Measurements from ENCODE around the gene ASB2.

Gene ASB2

DNA sequence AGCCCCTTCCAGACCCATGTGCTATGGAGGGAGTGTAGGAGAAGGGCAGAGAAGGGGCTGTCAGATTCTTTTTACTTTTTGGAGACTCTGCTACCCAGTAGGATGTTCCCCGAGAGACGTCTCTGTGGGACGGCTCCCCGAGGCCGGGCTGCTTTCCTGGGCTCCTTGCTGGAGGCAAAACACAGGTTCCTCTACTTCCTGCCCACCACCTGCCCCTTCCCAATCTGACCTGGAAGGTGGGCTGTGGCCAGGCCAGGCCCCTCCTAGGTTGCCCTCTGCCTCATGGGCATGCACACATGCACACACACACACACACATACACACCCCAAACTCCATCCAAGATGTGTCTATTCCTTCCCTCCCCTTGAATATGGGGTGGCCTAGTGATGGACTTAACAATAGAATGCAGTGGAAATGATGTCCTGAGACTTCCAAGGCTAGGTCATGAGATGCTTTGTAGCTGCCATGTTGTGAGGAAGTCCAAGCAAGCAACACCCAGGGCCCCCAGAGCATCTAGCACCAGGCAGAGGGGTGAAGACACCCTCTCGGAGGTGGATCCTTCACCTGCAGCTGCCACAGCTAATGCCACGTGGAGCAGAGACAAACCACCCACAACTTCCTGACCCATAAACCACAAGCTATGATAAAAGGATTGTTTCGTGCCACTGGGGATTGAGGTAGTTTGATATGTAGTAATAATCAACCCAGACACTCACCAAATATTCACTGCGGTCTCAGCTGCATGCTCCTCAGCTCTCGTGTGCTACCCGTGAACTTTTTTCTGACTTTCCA is 1.6 kb upstream of the ASB2 start:
- peak; percentile 81 for DNase-seq

- DNase-seq, result no peak
These were observed 801 bp upstream of the ASB2 start for GRCh38 chr14:93977171-93977570.

- DNase-seq, result no peak
These were observed 436 bp downstream of the ASB2 start for GRCh38 chr14:93975791-93976476.

GRCh38 chr14:93974833-93975232 is 1.5 kb downstream of the ASB2 start:
- DNase-seq, result no peak

DNA sequence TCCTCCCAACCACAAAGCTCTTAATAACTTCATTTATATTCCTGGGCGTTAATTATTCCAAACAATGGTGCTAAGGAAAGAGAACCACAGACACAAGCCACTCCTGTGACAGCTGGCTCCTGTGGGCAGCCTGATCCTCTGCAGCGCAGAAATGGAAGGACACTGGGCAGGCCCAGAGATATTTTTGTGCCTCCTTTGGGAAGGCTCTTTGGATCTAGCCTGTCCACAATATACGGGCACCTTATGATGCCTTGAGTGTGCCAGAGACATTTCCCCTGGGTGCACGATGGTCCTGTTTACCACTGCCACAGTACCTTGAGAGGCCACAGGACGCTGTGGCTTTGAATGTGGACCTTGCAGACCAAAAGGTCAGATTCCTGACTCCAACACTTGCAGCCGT is 2.1 kb downstream of the ASB2 start:
- DNase-seq, result no peak

- DNase-seq, result no peak
These were observed 2.8 kb downstream of the ASB2 start for GRCh38 chr14:93973607-93974006.

DNA sequence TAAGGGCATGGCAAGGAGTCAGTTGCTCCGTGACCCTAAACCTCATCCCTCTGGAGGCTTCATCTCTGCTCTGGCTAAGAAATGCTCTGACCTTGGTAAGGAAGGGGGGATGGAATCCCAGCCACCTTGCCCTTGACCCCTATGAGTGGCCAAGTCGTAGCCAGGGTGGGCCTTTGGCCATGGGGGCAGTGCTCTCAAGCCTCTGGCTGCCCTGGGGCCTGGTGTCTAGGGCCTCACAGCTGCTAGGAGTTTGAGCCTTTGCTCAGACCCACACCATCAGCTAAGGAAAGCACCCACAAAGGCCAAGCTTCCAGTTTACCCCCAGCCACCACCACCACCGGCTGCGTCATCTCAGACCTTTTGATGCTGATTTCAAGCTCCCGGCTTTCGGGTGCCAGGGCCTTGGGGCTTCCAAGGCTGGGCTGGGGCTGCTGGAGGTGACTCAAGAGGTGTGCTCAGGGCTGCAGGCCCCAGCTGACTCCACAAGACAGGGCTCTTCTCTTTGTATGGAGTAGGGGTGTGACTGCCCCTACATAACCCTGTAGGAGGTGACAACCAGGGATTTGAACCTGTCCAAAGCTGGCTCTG is 3.7 kb downstream of the ASB2 start:
- no peak for DNase-seq

GRCh38 chr14:93971635-93972027 is 4.7 kb downstream of the ASB2 start:
- no peak for DNase-seq

GRCh38 chr14:93970965-93971634 is 5.3 kb downstream of the ASB2 start:
- DNase-seq, result peak; percentile 69

DNA sequence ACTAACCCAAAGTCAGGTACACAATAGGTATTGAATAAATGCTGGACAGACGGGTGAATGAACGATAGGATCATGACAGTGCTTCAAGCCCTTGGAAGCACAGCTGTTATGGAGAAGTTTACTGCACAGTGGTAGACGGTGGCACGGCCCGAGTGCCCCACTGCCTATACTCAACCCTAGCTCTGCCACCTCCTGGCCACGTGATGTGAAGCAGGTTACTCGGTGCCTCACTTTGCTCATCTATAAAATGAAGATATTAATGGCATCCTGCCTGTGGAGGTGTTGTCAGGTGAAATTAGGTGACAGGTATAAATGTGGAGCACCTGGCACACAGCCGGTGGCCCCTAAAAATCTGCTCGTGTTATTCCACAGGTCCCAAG is 5.8 kb downstream of the ASB2 start:
- DNase-seq, result peak; percentile 85

DNA sequence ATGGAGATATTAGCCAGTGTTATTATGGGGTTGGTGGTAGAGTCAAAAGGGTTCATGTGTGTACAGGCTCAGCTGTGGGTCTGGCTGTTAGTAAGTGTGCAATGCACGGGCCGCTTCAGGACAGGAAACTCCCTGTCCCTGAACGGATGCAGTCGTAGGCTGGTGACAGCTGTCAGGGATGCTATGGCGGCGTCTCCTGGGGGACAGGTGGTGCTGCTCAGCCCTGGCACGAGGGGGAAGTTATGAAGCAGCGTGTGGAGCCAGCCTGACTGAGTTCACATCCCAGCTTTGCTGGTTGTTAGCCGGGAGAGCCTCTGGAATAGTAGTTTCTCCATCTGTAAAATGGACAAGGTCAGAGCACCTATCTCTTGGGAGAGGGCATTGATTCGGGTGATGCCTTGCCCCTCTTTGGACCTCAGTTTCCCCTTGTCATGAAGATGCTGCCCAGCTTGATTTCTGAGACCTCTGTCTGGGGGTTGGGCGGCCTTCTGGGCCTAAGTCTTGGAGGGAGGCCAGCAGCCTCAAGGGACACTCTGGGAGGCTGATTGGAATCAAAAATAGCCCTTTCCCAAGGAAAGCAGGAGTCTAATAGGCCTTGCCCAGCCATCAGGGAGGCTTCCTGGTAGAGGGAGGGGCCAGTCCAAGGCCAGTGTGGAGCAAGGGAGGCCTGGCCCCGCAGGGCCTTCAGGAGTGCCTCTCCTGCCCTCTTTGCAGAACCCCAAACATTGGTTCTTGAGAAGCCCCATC is 7.1 kb downstream of the ASB2 start:
- DNase-seq, result no peak

GRCh38 chr14:93967637-93968250 is 8.6 kb downstream of the ASB2 start:
- DNase-seq, result no peak

DNA sequence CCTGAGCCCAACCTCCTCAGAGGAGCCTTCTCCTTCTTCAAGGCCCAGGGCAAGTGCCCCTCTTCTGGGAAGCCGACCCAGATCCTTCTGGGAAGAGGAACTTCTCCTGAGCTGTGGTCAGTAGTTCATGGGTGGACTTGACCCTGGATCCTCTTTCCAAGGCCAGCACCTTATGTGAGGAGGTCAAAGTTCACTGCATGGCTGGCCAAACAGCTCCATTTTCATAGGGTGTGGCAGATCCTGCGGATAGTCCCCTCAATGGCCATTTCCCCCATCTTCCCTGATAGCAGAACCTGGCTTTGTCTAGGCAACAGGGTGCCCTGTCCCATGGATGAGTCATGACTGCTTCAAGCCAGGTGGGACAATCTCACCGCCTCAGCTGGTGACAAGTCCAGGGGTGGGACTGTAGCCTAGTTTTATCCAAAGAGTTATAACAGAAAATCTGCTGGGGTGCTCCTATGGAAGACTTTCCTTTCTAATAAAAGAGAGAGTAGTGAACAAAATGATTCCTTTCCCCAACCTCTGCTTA is 10.4 kb downstream of the ASB2 start:
- no peak for DNase-seq

- DNase-seq, result no peak
These were observed 11.0 kb downstream of the ASB2 start for GRCh38 chr14:93965287-93965821.

- DNase-seq, result no peak
These were observed 11.5 kb downstream of the ASB2 start for GRCh38 chr14:93964820-93965286.

- DNase-seq, result no peak
These were observed 12.1 kb downstream of the ASB2 start for GRCh38 chr14:93964281-93964680.

DNA sequence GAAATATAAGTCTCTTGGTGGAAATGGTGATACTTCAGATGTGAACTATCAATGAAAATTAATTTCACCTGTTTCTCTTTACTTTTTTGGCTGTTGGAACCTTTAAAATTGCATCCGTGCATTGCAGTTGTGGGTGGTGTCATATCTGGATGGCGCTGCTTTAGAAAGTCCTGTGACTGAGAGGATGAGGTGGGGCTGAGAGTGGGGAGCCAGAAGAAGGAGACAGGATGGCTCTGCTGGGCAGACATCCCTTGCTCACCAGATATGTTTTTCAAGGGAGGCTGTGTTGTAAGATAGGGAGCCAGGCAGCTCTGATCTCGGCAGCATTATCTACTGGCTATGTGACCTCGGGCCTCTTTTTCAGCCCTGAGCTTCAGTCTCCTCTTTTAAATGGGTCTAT is 12.7 kb downstream of the ASB2 start:
- DNase-seq, result no peak

DNA sequence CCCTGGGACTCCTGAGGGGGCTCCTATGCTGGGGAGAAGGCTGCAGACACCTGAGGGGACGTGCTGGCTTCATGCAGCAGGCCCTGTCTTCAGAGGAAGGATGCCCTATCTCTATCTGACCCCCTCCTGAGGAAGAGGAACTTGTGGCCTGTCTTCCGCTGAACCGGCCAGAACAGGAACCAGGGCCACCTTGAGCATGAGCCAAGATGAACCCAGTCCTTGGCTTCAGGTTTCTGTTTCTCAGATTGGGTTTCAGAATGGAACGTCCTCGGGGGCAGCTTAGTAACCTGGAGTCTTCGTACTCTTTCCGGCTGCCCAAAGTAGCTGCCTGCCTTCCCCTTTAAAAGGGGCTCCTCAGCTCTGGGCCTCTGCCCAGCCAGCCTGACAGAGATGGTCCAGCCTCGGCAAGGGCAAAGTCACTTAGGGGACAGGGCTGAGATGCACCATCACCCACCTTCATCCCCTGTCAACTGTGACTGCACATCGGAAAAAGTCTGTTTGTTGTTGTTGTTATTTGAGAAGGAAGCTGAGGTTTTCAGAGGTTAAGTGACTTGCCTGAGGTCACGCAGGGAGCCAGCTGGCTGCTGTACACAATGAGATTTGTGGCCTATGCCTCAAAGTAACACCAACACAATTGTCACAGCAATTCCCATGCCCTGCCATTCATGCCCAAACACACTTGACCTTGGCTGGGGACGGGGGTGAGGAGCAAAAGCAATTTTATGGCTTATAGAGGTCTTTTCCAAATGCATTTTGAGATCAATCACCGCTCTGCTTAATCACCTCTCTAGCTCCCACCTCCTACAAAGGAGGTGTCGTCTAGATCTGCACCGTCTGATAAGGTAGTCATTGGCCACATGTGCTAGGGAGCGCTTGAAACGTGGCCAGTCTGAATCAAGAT is 13.4 kb downstream of the ASB2 start:
- peak; percentile 67 for DNase-seq

DNA sequence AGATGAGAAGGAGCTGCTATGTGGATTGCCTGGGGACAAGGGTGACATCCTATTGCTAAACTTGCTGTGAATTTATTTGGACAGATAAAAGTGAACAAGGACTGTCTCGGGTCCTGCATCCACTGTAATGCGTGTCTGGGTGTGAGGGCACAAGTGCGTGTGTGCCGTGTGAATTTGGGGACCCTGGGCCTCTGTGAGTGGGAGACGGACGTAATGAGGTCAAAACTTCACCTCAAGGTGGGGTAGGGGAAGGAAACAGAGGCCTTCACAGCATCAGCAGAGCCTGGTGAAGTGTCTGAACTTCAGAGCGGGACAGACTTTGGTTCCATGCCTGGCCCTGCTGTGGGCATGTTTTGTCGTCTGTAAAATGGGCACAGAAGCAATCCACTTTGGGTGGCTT is 14.8 kb downstream of the ASB2 start:
- no peak for DNase-seq

DNA sequence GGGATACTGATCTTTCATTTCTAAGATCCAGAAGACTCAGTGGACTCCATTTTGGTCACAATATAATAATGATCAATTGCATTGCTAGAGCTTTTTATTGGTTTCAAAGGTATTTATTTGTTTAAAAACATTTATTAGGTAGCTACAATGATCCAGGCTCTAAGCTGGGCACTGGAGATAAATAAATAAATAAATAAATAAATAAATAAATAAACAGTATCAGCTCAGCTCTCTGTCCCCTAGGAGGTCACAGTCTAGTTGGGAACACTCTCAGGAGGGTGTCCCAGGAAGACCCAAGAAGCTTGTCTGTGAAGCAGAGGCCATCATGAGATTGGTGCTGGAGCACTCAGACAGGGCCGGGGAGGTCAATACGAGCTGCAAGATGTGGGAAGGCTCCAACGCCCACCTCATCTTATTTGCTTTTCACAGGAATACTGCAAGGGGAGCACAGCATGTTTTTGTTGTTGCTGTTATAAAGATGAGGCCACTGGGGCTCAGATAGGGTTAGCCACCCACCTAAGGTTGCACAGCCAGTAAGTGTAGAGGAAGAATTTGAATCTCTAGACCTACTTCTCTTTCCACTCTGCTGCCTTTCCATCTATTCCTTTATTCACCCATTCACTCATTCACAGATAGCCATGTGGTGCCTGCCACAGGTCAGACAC is 15.5 kb downstream of the ASB2 start:
- DNase-seq, result no peak
